B cell (primary cell): ENCODE data around the gene YIPF4. TPM values are rescaled to one million over a fixed set of nuclear protein-coding genes. Genes with fewer than 3 reads are reported as not detected.
"Not testable (repeated sequence)": the region's sequence is repeated elsewhere in the genome, so short reads cannot be mapped to it uniquely, and the experiment has no call there.

Source experiments
- ATAC-seq: fragments of 200-7000 bp; cut with Tn5 transposase; one replicate; pipeline ENCODE4 v1.10.0; 2021; ENCODE audit warnings: low read depth, mild to moderate bottlenecking, moderate number of reproducible peaks, moderate library complexity
- CTCF ChIA-PET: fragments of 350-600 bp; sonication (Branson Sonifier 250); formaldehyde crosslinking; loops from one replicate; lab custom pipeline; 2021; ENCODE audit warnings: antibody characterized with exemption, inconsistent platforms; lab: Charles Lee
- POLR2A ChIA-PET: fragments of 350-600 bp; sonication (Branson Sonifier 250); formaldehyde crosslinking; loops from one replicate; lab custom pipeline; 2021; ENCODE audit warnings: antibody characterized with exemption; lab: Charles Lee
- DNase-seq: peaks from one replicate; pipeline ENCODE4 v3.0.0; 2013
- H2AFZ ChIP-seq: 2 replicates; pipeline ENCODE4 v1.6.1; 2012; ENCODE audit warnings: mild to moderate bottlenecking, low read depth, low read length; ENCODE audit not compliant: insufficient read depth, poor library complexity, severe bottlenecking
- H3K27ac ChIP-seq, 2 donors: 1 replicate in 1 of 2; 2 replicates in 1 of 2; pipeline ENCODE4 v1.5.1; 2012 to 2013; ENCODE audit warnings: low read length in 2 of 2, mild to moderate bottlenecking in 2 of 2, moderate library complexity in 1 of 2
- H3K27me3 ChIP-seq, 4 experiments: fragments of 200-600 bp in 1 of 4; sonication (generic) in 1 of 4; replicated peaks in 1 of 4; 1 replicate in 2 of 4; 2 replicates in 2 of 4; pipeline versions ENCODE4 v1.6.1 to v1.7.0; 2013 to 2016; ENCODE audit warnings: low read length in 3 of 4, mild to moderate bottlenecking in 2 of 4, mixed read lengths in 1 of 4, moderate library complexity in 1 of 4; ENCODE audit not compliant: insufficient read depth in 4 of 4, control insufficient read depth in 3 of 4; ENCODE audit errors: control extremely low read depth in 1 of 4
- H3K36me3 ChIP-seq, 2 experiments: replicated peaks in 1 of 2; 1 replicate in 1 of 2; 2 replicates in 1 of 2; pipeline versions ENCODE4 v1.6.1 to v1.7.1; 2013; ENCODE audit warnings: low read length in 1 of 2; ENCODE audit not compliant: insufficient read depth in 2 of 2, control insufficient read depth in 1 of 2; ENCODE audit errors: control extremely low read depth in 1 of 2, extremely low read depth in 1 of 2
- H3K4me1 ChIP-seq, 2 donors: fragments of 200-600 bp in 1 of 2; sonication (generic) in 1 of 2; 1 replicate in 1 of 2; 2 replicates in 1 of 2; pipeline versions ENCODE4 v1.5.1 to v1.6.1; 2013 to 2017; ENCODE audit warnings: low read length in 2 of 2; ENCODE audit not compliant: control insufficient read depth in 2 of 2, insufficient read depth in 2 of 2
- H3K4me2 ChIP-seq: replicated peaks from 2 replicates; pipeline ENCODE3; 2012; ENCODE audit warnings: mild to moderate bottlenecking, low read depth, low read length; ENCODE audit not compliant: poor library complexity, severe bottlenecking
- H3K4me3 ChIP-seq, 5 experiments: fragments of 200-600 bp in 1 of 5; sonication (generic) in 1 of 5; 1 replicate in 3 of 5; 2 replicates in 2 of 5; pipeline versions ENCODE4 v1.5.1 to v1.7.0; 2011 to 2016; ENCODE audit warnings: low read length in 4 of 5, mild to moderate bottlenecking in 4 of 5, low read depth in 2 of 5, control low read depth in 1 of 5, moderate library complexity in 1 of 5; ENCODE audit not compliant: insufficient read depth in 1 of 5; ENCODE audit errors: control extremely low read depth in 1 of 5, extremely low read depth in 1 of 5
- H3K79me2 ChIP-seq: fragments of 200-600 bp; sonication (generic); one replicate; pipeline ENCODE4 v1.6.0; 2016; ENCODE audit warnings: low read length; ENCODE audit not compliant: control insufficient read depth, insufficient read depth
- H3K9ac ChIP-seq: fragments of 200-600 bp; sonication (generic); 2 replicates; pipeline ENCODE4 v1.6.1; 2017; ENCODE audit warnings: mild to moderate bottlenecking, low read length, moderate library complexity
- H3K9me3 ChIP-seq, 3 donors: one replicate each; pipeline versions ENCODE4 v1.6.1 to v1.7.1; 2013; ENCODE audit warnings: low read length in 2 of 3; ENCODE audit not compliant: control insufficient read depth in 2 of 3, insufficient read depth in 1 of 3; ENCODE audit errors: control extremely low read depth in 1 of 3
- H4K20me1 ChIP-seq: 2 replicates; pipeline ENCODE4 v1.6.0; 2012; ENCODE audit warnings: mild to moderate bottlenecking, low read length; ENCODE audit not compliant: insufficient read depth, control insufficient read depth, poor library complexity, severe bottlenecking
- H3K27ac Mint-ChIP-seq: one replicate; pipeline ENCODE4 v1.8.0; 2021; ENCODE audit warnings: mixed read lengths
- H3K27me3 Mint-ChIP-seq: one replicate; pipeline ENCODE4 v1.8.0; 2021; ENCODE audit warnings: mixed read lengths
- H3K4me1 Mint-ChIP-seq: one replicate; pipeline ENCODE4 v1.8.0; 2021; ENCODE audit warnings: mixed read lengths
- H3K4me3 Mint-ChIP-seq: one replicate; pipeline ENCODE4 v1.8.0; 2021; ENCODE audit warnings: mixed read lengths
- H3K9me3 Mint-ChIP-seq: one replicate; pipeline ENCODE4 v1.8.0; 2022; ENCODE audit warnings: mixed read lengths; ENCODE audit not compliant: insufficient read depth
- EZH2 ChIP-seq: IDR thresholded peaks from 2 replicates; pipeline ENCODE4 v1.6.1; 2012; ENCODE audit warnings: borderline replicate concordance, low read depth, mild to moderate bottlenecking, moderate library complexity, low read length; ENCODE audit not compliant: insufficient read depth, poor library complexity, severe bottlenecking
- WGBS: methylation state at CpG from one replicate; pipeline ENCODE4 v1.1.5; 2013; ENCODE audit warnings: missing lambda C conversion rate; ENCODE audit not compliant: insufficient coverage; 5-methylcytosine and 5-hydroxymethylcytosine counted together
- intact Hi-C: fragments of 100-400 bp; cut with micrococcal nuclease; formaldehyde crosslinking; loops from one replicate; pipeline ENCODE4 v1.10.0; 2022
- polyA plus RNA-seq: library from polyadenylated mRNA; depleted of rRNA; stranded (reverse); fragments of >200 nt; gene quantifications from 2 replicates; pipeline ENCODE4 v1.2.3, GENCODE V29; 2012
- total RNA-seq, 2 donors: library from RNA; stranded (reverse); fragments of 120-200 nt in 1 of 2; gene quantifications; 1 replicate in 1 of 2; 2 replicates in 1 of 2; pipeline versions ENCODE4 v1.2.3 to v1.2.4, GENCODE V29; 2013 to 2022

Gene YIPF4
- total and polyA plus RNA-seq, 2 donors (not counting 1 experiment from before 2014, with no cell fraction given): 3.4 to 42.4 TPM

GRCh38 chr2:32293966-32294562 is 16.4 kb downstream of the YIPF4 start:
- H3K27me3 ChIP-seq, H3K9me3 ChIP-seq, intact Hi-C loops, H3K4me3 ChIP-seq, POLR2A ChIA-PET, H3K9me3 Mint-ChIP-seq, H3K4me3 Mint-ChIP-seq, H3K4me1 ChIP-seq, ATAC-seq, H3K27me3 Mint-ChIP-seq, H3K9ac ChIP-seq, H2AFZ ChIP-seq, H3K27ac Mint-ChIP-seq, H4K20me1 ChIP-seq, H3K4me2 ChIP-seq, H3K27ac ChIP-seq, DNase-seq, H3K4me1 Mint-ChIP-seq, CTCF ChIA-PET: not testable (repeated sequence)
- Histone ChIP-seq H3K79me2 (peaks cover 15% of the 10 kb centered on the region), H3K36me3 (peaks cover 4 to 29% of the 10 kb centered on the region in 2 experiments)
- WGBS: 97% methylated on average over 15 of the region's 43 CpGs

- H3K9me3 Mint-ChIP-seq: no peaks in the 10 kb centered on the region
- intact Hi-C loops: no loop called here
- Histone ChIP-seq H3K9me3 (peaks cover 0 to 2% (median 0%) of the 10 kb centered on the region in 3 donors), H3K4me1 (no peaks in the 10 kb centered on the region), H3K27ac (no peak overlapping the region), H3K79me2 (no peaks in the 10 kb centered on the region), H4K20me1 (no peaks in the 10 kb centered on the region), H3K9ac (no peak overlapping the region), H3K4me3 (no peak overlapping the region), H3K36me3 (peaks cover 4 to 11% of the 10 kb centered on the region in 2 experiments), H3K4me2 (no peak overlapping the region), H2AFZ (no peak overlapping the region), H3K27me3 (no peaks in the 10 kb centered on the region)
- ChIA-PET POLR2A (no interaction called here), CTCF (no interaction called here)
- no peak for ATAC-seq
- no peak for DNase-seq
- no peak overlapping the region for H3K4me3 Mint-ChIP-seq
- no peak for TF ChIP-seq EZH2
- H3K27ac Mint-ChIP-seq: no peak overlapping the region
- H3K27me3 Mint-ChIP-seq: no peaks in the 10 kb centered on the region
- no peaks in the 10 kb centered on the region for H3K4me1 Mint-ChIP-seq
- WGBS: 89% methylated on average over 4 of the region's 7 CpGs
These were observed 32.9 kb downstream of the YIPF4 start for GRCh38 chr2:32310577-32310976.
